H1 (cell line): ENCODE data around the gene SNCAIP. TPM values are rescaled to one million over a fixed set of nuclear protein-coding genes. Genes with fewer than 3 reads are reported as not detected.

Experiments
- CTCF ChIA-PET: fragments of 300-600 bp; sonication (Branson Sonifier 250); formaldehyde crosslinking; loops from one replicate; lab custom pipeline; 2021; ENCODE audit not compliant: partially characterized antibody; lab: Charles Lee
- POLR2A ChIA-PET: fragments of 300-600 bp; sonication (Branson Sonifier 250); formaldehyde crosslinking; loops from one replicate; lab custom pipeline; 2021; ENCODE audit warnings: inconsistent platforms; ENCODE audit not compliant: partially characterized antibody; lab: Charles Lee
- DNase-seq, 2 experiments: peaks; one replicate each; pipeline versions ENCODE4 v3.0.0 to v3.0.0-alpha.2; 2010 to 2022; ENCODE audit warnings: low spot score in 2 of 2, low read depth in 1 of 2, mixed read lengths in 1 of 2
- FAIRE-seq: peaks from 2 replicates; lab custom pipeline; 2011; peaks lifted over from hg19 to GRCh38; lab: Jason Lieb, UNC
- H2AFZ ChIP-seq: 2 replicates; pipeline ENCODE4 v1.8.1; 2012; ENCODE audit warnings: low read length, inconsistent platforms
- H2AK5ac ChIP-seq: 2 replicates; pipeline ENCODE4 v1.6.1; 2013; ENCODE audit warnings: low read depth, low read length
- H2BK120ac ChIP-seq: replicated peaks from 2 replicates; pipeline ENCODE3; 2013; ENCODE audit warnings: low read depth, low read length, inconsistent platforms
- H2BK12ac ChIP-seq: 2 replicates; pipeline ENCODE4 v1.6.1; 2013; ENCODE audit warnings: low read depth, low read length
- H2BK15ac ChIP-seq: 2 replicates; pipeline ENCODE4 v1.6.1; 2013; ENCODE audit warnings: low read length
- H2BK20ac ChIP-seq: 2 replicates; pipeline ENCODE4 v1.6.1; 2013; ENCODE audit warnings: low read length
- H2BK5ac ChIP-seq: 2 replicates; pipeline ENCODE4 v1.6.1; 2013; ENCODE audit warnings: low read depth, low read length
- H3K14ac ChIP-seq: 2 replicates; pipeline ENCODE4 v1.6.1; 2013; ENCODE audit warnings: inconsistent platforms; ENCODE audit not compliant: insufficient read length
- H3K18ac ChIP-seq: 2 replicates; pipeline ENCODE4 v1.6.1; 2013; ENCODE audit warnings: low read length; ENCODE audit errors: extremely low read depth
- H3K23ac ChIP-seq: 2 replicates; pipeline ENCODE4 v1.6.1; 2013; ENCODE audit warnings: inconsistent platforms; ENCODE audit not compliant: insufficient read length
- H3K23me2 ChIP-seq: 2 replicates; pipeline ENCODE4 v1.6.1; 2013; ENCODE audit warnings: low read depth, low read length
- H3K27ac ChIP-seq: 2 replicates; pipeline ENCODE4 v1.6.1; 2011; ENCODE audit warnings: low read depth, low read length, inconsistent platforms
- H3K27me3 ChIP-seq, 4 experiments: replicated peaks in 1 of 4; 1 replicate in 1 of 4; 2 replicates in 3 of 4; pipeline versions ENCODE4 v1.6.1 to v1.8.1; 2011 to 2013; ENCODE audit warnings: low read length in 3 of 4, mild to moderate bottlenecking in 3 of 4, inconsistent platforms in 2 of 4, mixed read lengths in 2 of 4, moderate library complexity in 1 of 4; ENCODE audit not compliant: control insufficient read depth in 3 of 4, insufficient read depth in 3 of 4; ENCODE audit errors: extremely low read depth in 1 of 4
- H3K36me3 ChIP-seq, 4 experiments: 2 replicates each; pipeline versions ENCODE4 v1.6.1 to v1.8.1; 2011 to 2013; ENCODE audit warnings: mild to moderate bottlenecking in 4 of 4, low read length in 3 of 4, moderate library complexity in 2 of 4, control low read depth in 1 of 4, inconsistent platforms in 1 of 4; ENCODE audit not compliant: insufficient read depth in 4 of 4, control insufficient read depth in 2 of 4
- H3K4ac ChIP-seq: replicated peaks from 2 replicates; pipeline ENCODE3; 2013; ENCODE audit warnings: low read length, low read depth, mixed read lengths, inconsistent platforms; ENCODE audit not compliant: insufficient read length
- H3K4me1 ChIP-seq, 4 experiments: replicated peaks in 1 of 4; 1 replicate in 1 of 4; 2 replicates in 3 of 4; pipeline versions ENCODE4 v1.6.1 to v1.8.1; 2011 to 2013; ENCODE audit warnings: low read length in 3 of 4, inconsistent platforms in 2 of 4, mixed read lengths in 1 of 4; ENCODE audit not compliant: insufficient read depth in 4 of 4, control insufficient read depth in 3 of 4
- H3K4me2 ChIP-seq, 2 experiments: 2 replicates each; pipeline versions ENCODE4 v1.6.1 to v1.8.1; 2011 to 2013; ENCODE audit warnings: low read depth in 2 of 2, low read length in 2 of 2, control low read depth in 1 of 2, inconsistent platforms in 1 of 2, mild to moderate bottlenecking in 1 of 2; ENCODE audit not compliant: insufficient read depth in 1 of 2
- H3K4me3 ChIP-seq, 4 experiments: fragments of 200-600, 300-600 bp in 1 of 4; sonication (generic), shearing (Covaris generic), sonication (Bioruptor Twin) in 1 of 4; 2 replicates each; pipeline versions ENCODE4 v1.5.1 to v1.8.1; 2011 to 2016; ENCODE audit warnings: low read length in 4 of 4, low read depth in 3 of 4, control low read depth in 2 of 4, inconsistent platforms in 2 of 4, mild to moderate bottlenecking in 2 of 4, mixed read lengths in 1 of 4, moderate library complexity in 1 of 4; ENCODE audit not compliant: insufficient read depth in 2 of 4; ENCODE audit errors: extremely low read depth in 1 of 4
- H3K56ac ChIP-seq: replicated peaks from 2 replicates; pipeline ENCODE3; 2013; ENCODE audit warnings: low read depth, mild to moderate bottlenecking, mixed read lengths, low read length, inconsistent platforms; ENCODE audit not compliant: insufficient read length
- H3K79me1 ChIP-seq: 2 replicates; pipeline ENCODE4 v1.6.1; 2013; ENCODE audit warnings: low read depth, low read length, control low read depth
- H3K79me2 ChIP-seq, 2 experiments: 2 replicates each; pipeline versions ENCODE4 v1.6.1 to v1.8.1; 2012 to 2013; ENCODE audit warnings: low read length in 2 of 2, mild to moderate bottlenecking in 2 of 2, inconsistent platforms in 1 of 2; ENCODE audit not compliant: insufficient read depth in 2 of 2, control insufficient read depth in 1 of 2
- H3K9ac ChIP-seq, 4 experiments: replicated peaks in 1 of 4; 1 replicate in 1 of 4; 2 replicates in 3 of 4; pipeline versions ENCODE4 v1.6.1 to v1.8.1; 2011 to 2013; ENCODE audit warnings: low read depth in 3 of 4, low read length in 3 of 4, control low read depth in 2 of 4, mild to moderate bottlenecking in 2 of 4, moderate library complexity in 2 of 4, inconsistent platforms in 1 of 4; ENCODE audit errors: extremely low read depth in 1 of 4
- H3K9me3 ChIP-seq, 2 experiments: 2 replicates each; pipeline versions ENCODE4 v1.6.1 to v1.8.1; 2012 to 2013; ENCODE audit warnings: mild to moderate bottlenecking in 2 of 2, moderate library complexity in 2 of 2, control low read depth in 1 of 2, inconsistent platforms in 1 of 2, low read depth in 1 of 2, low read length in 1 of 2, mixed read lengths in 1 of 2; ENCODE audit not compliant: insufficient read depth in 2 of 2
- H4K20me1 ChIP-seq, 2 experiments: replicated peaks in 1 of 2; 2 replicates each; pipeline versions ENCODE3 to v1.8.1; 2011 to 2013; ENCODE audit warnings: inconsistent platforms in 2 of 2, low read length in 2 of 2, mild to moderate bottlenecking in 1 of 2; ENCODE audit not compliant: insufficient read depth in 2 of 2, control insufficient read depth in 1 of 2
- H4K5ac ChIP-seq: 2 replicates; pipeline ENCODE4 v1.6.1; 2013; ENCODE audit warnings: low read length, low read depth, mixed read lengths, inconsistent platforms; ENCODE audit not compliant: insufficient read length
- H4K8ac ChIP-seq: 2 replicates; pipeline ENCODE4 v1.8.0; 2013; ENCODE audit warnings: mild to moderate bottlenecking, moderate library complexity, low read length, inconsistent platforms; ENCODE audit not compliant: insufficient read depth; ENCODE audit errors: extremely low read depth
- H4K91ac ChIP-seq: replicated peaks from 2 replicates; pipeline ENCODE3; 2013; ENCODE audit warnings: low read length, mixed read lengths, inconsistent platforms; ENCODE audit not compliant: insufficient read length
- CHD1 ChIP-seq: IDR thresholded peaks from 2 replicates; pipeline ENCODE4 v1.6.1; 2012; ENCODE audit warnings: low read depth, low read length, improper control_type of control experiment
- CTCF ChIP-seq, 3 experiments: IDR thresholded peaks; 1 replicate in 2 of 3; 2 replicates in 1 of 3; pipeline versions ENCODE4 v1.5.1 to v1.6.1; 2011; ENCODE audit warnings: low read length in 3 of 3, mild to moderate bottlenecking in 3 of 3, inconsistent platforms in 2 of 3, low read depth in 1 of 3, moderate library complexity in 1 of 3; ENCODE audit not compliant: insufficient read depth in 1 of 3; ENCODE audit errors: control extremely low read depth in 1 of 3
- GABPA ChIP-seq: IDR thresholded peaks from 2 replicates; pipeline ENCODE4 v1.6.1; 2011; ENCODE audit warnings: mild to moderate bottlenecking, low read length, moderate library complexity, borderline replicate concordance; ENCODE audit not compliant: insufficient read depth
- NRF1 ChIP-seq: IDR thresholded peaks from 2 replicates; pipeline ENCODE4 v1.6.1; 2011; ENCODE audit warnings: mild to moderate bottlenecking, low read depth, low read length, improper control_type of control experiment
- PHF8 ChIP-seq: fragments of 200-600 bp; sonication (generic); conservative IDR thresholded peaks from 2 replicates; pipeline ENCODE4 v1.7.1; 2012; ENCODE audit warnings: low read depth, mild to moderate bottlenecking, inconsistent platforms, low read length, moderate library complexity
- POLR2A ChIP-seq, 2 experiments: IDR thresholded peaks; 1 replicate in 1 of 2; 2 replicates in 1 of 2; pipeline ENCODE4 v1.6.1; 2011; ENCODE audit warnings: low read depth in 2 of 2, low read length in 2 of 2, mild to moderate bottlenecking in 2 of 2; ENCODE audit errors: control extremely low read depth in 1 of 2
- ZNF274 ChIP-seq: IDR thresholded peaks from 2 replicates; pipeline ENCODE4 v1.7.0; 2012; ENCODE audit warnings: low read length, borderline replicate concordance; ENCODE audit errors: extremely low read depth
- WGBS, 2 experiments: shearing (Covaris generic) in 1 of 2; methylation state at CpG; one replicate each; pipeline versions ENCODE4 v1.1.6 to v1.1.7; 2013 to 2015; ENCODE audit warnings: low lambda C conversion rate in 2 of 2, mixed read lengths in 2 of 2, inconsistent platforms in 1 of 2, low coverage in 1 of 2, missing lambda C conversion rate in 1 of 2; ENCODE audit not compliant: insufficient replicate concordance in 2 of 2, insufficient coverage in 1 of 2, insufficient read length in 1 of 2; ENCODE audit errors: extremely low coverage in 1 of 2, missing lambda C conversion rate in 1 of 2; 5-methylcytosine and 5-hydroxymethylcytosine counted together
- polyA plus RNA-seq, 7 experiments: library from polyadenylated mRNA; depleted of rRNA in 3 of 7; stranded (reverse) in 5 of 7; unstranded in 2 of 7; fragments of >200 nt in 5 of 7; fragments of 200-250 nt in 2 of 7; gene quantifications; 1 replicate in 5 of 7; 2 replicates in 1 of 7; 4 replicates in 1 of 7; pipeline versions ENCODE4 v1.2.1 to v1.2.3, GENCODE V29; 2011 to 2013; ENCODE audit warnings: missing spikeins in 2 of 7, mixed read lengths in 2 of 7
- total RNA-seq: library from RNA; stranded (reverse); fragmentation: NEBNext Ultra II Directional; extraction: Animal tissue kit (Norgen Biotek cat#: 25700); gene quantifications from 2 replicates; pipeline ENCODE4 v1.2.1, GENCODE V29; 2021

Gene SNCAIP
- total and polyA plus RNA-seq, 2 of the 8 experiments (the other 6 are each of a cell fraction or from before 2014, with no cell fraction given): 3.9 to 9.0 TPM

GRCh38 chr5:122273696-122274095 lies 38.3 kb upstream of the SNCAIP start:
- no peak overlapping the region for H4K5ac ChIP-seq
- H3K27me3 ChIP-seq: peaks cover 0 to under 1% (median 0%) of the 10 kb centered on the region in 4 experiments; a peak in 1 of 7 replicates
- no peak overlapping the region for H3K4me2 ChIP-seq
- no peaks in the 10 kb centered on the region for H3K23me2 ChIP-seq
- H2BK15ac ChIP-seq: no peak overlapping the region
- WGBS, 2 experiments: 89% methylated on average over 1 of the region's 1 CpG; no CpG with 5 or more reads in 1 of the 2 experiments
- ChIA-PET CTCF (interaction anchor here (1.2 to 2.6 kb wide), 3 partner anchors 10 to 46 kb away, joined by 3 to 8 read pairs (median 4); no protein-coding TSS in a partner anchor), POLR2A (no interaction called here)
- no peak for TF ChIP-seq PHF8
- no peak for TF ChIP-seq NRF1
- TF ChIP-seq CHD1: no peak
- TF ChIP-seq POLR2A (IDR thresholded peaks at IDR 0.05; ENCODE audit: control extremely low read depth in 1 of 2, low read depth in 2 of 2, low read length in 2 of 2): no peak
- TF ChIP-seq ZNF274: no peak
- TF ChIP-seq GABPA: no peak
- TF ChIP-seq CTCF (IDR thresholded peaks at IDR 0.05; ENCODE audit: control extremely low read depth in 1 of 3, insufficient read depth in 1 of 3, low read depth in 1 of 3, low read length in 3 of 3): no peak
- H3K23ac ChIP-seq: no peak overlapping the region
- H3K79me2 ChIP-seq: no peaks in the 10 kb centered on the region
- DNase-seq: no peak
- H2AFZ ChIP-seq: no peak overlapping the region
- no peaks in the 10 kb centered on the region for H3K36me3 ChIP-seq
- no peak overlapping the region for H2BK12ac ChIP-seq
- H3K4ac ChIP-seq: no peak overlapping the region
- H2BK5ac ChIP-seq: no peak overlapping the region
- no peak overlapping the region for H4K8ac ChIP-seq
- no peak overlapping the region for H3K18ac ChIP-seq
- no peak overlapping the region for H3K14ac ChIP-seq
- no peak for FAIRE-seq
- no peak overlapping the region for H4K91ac ChIP-seq
- no peak overlapping the region for H3K9ac ChIP-seq
- H2AK5ac ChIP-seq: no peak overlapping the region
- H3K79me1 ChIP-seq: no peaks in the 10 kb centered on the region
- no peak overlapping the region for H3K56ac ChIP-seq
- no peaks in the 10 kb centered on the region for H3K9me3 ChIP-seq
- H3K4me3 ChIP-seq: no peak overlapping the region
- no peak overlapping the region for H2BK20ac ChIP-seq
- no peaks in the 10 kb centered on the region for H4K20me1 ChIP-seq
- no peak overlapping the region for H3K27ac ChIP-seq
- no peak overlapping the region for H2BK120ac ChIP-seq
- H3K4me1 ChIP-seq: no peaks in the 10 kb centered on the region
